ENCODE data around the gene B3GNT5.

The B3GNT5 gene

DNA sequence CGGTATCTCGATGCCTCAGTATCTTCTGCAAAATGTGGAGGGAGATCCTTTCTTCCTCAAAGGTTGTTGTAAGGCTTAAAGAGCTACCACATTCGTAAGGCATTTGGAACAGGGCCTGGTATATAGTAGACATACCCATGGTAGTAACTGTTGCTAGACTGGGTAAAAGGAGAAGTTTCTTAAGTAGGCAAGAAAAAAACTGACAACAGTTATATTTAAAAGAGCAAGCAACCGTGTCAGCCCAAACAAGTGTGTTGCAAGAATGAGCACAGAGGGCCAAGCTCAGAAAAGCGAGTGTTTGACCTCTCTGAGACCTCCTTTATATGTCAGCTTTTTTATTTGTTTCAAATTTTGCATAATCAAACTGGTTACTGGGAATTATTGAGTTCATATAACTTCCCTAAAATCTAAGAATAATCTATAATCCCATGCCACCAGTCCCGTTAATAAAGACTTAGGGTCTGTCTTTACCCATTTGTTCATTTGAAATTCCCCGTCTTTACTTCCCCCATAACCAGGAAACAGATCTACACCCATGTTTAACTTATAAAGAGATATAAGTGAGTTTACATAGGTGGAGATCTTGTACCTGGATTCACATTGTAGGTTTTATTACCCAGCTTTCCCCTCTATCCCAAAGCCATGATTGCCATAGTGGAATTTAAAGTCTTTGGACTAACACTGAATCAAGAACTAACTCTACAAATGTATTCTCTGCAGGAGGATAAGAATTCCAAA, 7.3 kb downstream of the B3GNT5 start:
- H3K27ac ChIP-seq = no peak overlapping the region
- TF ChIP-seq, protein P1, sequence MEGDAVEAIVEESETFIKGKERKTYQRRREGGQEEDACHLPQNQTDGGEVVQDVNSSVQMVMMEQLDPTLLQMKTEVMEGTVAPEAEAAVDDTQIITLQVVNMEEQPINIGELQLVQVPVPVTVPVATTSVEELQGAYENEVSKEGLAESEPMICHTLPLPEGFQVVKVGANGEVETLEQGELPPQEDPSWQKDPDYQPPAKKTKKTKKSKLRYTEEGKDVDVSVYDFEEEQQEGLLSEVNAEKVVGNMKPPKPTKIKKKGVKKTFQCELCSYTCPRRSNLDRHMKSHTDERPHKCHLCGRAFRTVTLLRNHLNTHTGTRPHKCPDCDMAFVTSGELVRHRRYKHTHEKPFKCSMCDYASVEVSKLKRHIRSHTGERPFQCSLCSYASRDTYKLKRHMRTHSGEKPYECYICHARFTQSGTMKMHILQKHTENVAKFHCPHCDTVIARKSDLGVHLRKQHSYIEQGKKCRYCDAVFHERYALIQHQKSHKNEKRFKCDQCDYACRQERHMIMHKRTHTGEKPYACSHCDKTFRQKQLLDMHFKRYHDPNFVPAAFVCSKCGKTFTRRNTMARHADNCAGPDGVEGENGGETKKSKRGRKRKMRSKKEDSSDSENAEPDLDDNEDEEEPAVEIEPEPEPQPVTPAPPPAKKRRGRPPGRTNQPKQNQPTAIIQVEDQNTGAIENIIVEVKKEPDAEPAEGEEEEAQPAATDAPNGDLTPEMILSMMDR (conservative IDR thresholded peaks at IDR 0.05) = no peak

DNA sequence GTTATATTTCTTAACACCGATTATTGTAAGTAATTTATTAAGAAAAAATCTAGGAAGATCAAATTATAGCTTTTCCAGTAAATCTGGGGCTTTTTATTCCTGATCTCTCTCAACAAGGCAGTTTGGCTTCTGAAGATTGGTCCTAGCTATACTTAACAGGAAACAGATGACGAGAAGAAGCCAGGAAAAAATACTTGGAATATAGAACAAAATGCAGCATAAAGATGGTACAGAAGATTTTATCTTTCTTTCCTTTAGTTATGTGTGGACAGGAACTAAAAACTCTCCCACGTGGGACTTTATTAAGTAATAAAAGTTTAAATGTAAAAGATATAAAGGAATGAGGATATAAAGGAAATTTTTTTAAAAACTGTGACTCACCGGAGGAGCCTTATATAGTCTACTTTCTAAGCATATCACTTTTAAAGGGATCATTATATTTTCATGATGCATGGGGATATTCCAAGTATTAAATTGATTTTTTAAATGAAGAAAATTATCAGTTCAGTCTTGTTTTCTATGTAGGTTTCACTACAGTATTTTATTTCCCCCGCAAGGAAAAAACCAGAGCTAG, 8.2 kb downstream of the B3GNT5 start:
- no peak overlapping the region for H3K27ac ChIP-seq
- TF ChIP-seq, protein P1 (conservative IDR thresholded peaks at IDR 0.05) = no peak

DNA sequence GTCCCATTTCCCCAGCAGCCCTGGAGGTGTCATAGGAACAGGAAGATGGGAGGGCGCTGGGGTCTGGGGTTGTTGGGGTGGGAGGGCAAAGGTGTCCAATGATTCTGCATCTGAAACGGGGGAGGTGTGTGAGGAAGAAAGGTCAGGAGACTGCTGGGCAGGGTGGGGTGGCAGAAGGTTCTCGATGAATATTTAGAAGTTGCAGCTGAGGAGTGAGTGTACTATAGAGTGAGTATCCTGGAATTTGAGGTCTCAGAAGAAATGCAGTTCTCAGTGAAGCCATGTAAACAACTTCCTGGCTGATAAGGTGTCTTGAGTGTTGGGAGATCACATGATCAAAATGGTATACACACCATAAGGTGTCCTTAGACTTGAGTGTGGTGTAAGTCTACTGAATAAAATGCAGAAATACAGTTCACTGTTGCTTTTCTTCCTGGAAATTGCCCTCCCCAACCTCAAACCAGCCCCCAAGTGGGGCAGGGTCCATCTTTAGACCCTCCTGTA, 9.9 kb downstream of the B3GNT5 start:
- TF ChIP-seq, protein P1 (conservative IDR thresholded peaks at IDR 0.05) = no peak
- H3K27ac ChIP-seq = no peak overlapping the region

DNA sequence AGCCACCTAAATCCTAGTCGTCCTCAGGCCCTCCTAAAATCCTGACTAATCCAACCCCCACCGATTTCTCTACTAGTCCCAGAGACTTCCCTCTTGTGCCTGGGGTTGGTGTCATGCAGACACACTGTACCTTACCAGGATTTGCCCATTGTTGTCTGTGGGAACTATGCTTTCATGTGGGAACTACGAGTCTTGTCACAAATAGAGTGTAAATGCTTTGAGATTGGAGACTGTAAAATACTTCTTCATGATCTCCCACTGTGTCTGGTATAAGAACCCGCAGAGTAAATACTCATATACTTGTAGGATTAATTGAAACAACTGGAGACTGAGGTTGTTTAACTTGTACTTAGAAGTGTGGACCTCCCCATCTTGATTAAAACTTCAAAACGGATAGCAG, 11.2 kb downstream of the B3GNT5 start:
- TF ChIP-seq, protein P1 (conservative IDR thresholded peaks at IDR 0.05) = no peak
- no peak overlapping the region for H3K27ac ChIP-seq

DNA sequence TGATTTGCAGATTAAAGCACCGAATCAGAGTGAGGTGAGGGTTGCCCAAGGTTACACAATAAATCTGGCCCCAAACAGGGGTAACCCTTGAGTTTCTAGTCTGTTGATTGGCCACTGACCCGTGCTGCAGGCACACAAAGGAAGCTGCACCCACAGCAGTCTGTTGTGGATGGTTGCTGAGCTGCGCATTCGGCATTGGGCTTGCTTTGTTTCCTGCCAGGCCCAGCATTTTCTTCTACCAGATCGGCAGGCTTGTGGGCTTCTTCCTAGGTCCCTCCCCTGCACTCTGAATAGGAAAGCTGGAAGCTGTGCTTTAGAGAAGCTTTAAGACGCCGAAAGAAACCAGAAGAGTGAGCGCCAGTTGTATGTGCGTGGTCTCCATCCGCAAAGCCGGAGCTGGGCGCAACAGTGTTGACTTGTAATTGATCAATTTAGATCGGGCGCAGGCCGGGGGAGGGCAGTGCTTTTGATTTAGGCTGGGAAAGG, 12.1 kb downstream of the B3GNT5 start:
- TF ChIP-seq, protein P1 (conservative IDR thresholded peaks at IDR 0.05) = no peak
- H3K27ac ChIP-seq = no peak overlapping the region

DNA sequence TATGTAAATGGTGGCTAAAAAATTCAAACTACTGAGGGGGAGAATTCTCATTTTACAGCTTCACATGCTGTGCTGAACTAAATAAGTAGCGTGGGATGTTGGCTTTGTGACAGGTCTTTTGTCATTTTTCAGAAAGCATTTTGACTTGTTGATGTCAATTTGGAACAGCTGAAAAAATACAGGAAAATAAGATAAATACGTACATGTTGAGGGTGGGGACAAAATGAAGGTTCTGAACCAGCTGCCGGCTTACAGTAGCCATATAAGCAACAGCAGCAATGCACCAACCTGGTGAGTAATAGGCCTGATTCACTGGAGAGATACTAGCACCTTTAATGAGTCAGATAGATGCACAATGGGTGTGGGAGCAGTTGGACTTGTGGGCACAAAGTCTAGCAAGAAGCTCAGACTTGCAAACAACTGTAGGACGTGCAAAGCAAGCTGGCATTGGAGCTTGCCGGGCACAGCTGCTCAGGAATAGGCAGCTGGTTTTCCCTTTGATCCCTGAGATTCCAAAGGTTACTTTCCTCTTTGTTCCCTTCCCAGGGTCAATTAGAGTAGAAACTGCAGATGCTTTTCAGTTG, 12.9 kb downstream of the B3GNT5 start:
- H3K27ac ChIP-seq = no peak overlapping the region
- TF ChIP-seq, protein P1 (conservative IDR thresholded peaks at IDR 0.05) = no peak

DNA sequence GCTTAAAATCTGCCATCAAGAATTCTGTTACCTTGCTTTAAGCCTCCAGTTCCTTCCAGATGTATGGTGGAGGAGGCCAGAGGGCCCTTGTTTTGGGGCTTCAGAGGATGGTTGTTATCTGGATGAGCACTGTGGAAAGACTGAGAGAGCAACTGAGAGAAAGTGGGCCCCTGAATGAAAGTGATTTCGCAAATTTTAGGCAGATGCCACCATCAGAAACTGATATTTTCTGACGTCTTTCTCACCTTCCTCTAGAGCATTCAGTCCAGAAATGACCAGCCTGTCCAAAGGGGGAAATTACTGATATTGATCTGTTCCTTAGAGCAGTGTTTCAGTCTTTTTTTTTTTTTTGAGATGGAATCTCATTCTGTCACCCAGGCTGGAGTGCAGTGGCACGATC, 13.4 kb downstream of the B3GNT5 start:
- TF ChIP-seq, protein P1 (conservative IDR thresholded peaks at IDR 0.05) = no peak

More for the DNA sequence above, 13.4 kb downstream of the B3GNT5 start:
- no peak overlapping the region for H3K27ac ChIP-seq

Measured in VCaP (cell line).